ENCODE data around the gene PHPT1.
"Not testable (repeated sequence)": the region's sequence is repeated elsewhere in the genome, so short reads cannot be mapped to it uniquely, and the experiment has no call there.

PHPT1 gene

DNA sequence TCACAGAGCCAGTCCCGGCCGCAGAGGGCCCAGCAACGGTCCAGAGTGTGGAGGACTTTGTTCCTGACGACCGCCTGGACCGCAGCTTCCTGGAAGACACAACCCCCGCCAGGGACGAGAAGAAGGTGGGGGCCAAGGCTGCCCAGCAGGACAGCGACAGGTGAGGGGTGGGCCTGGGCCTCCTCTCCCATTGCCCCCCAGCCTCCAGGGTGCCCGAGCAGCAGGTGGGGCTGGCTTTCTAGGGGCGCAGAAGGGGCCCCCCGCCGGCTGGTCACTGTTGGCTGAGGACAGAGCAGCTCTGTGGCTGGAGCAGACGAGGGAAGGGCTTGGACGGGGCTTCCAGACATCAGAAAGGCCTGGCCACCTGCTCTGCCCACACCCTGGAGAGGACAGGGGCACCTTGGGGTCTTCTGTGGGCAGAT, 11.3 kb upstream of the PHPT1 start:
- not testable (repeated sequence) for DNase-seq

DNA sequence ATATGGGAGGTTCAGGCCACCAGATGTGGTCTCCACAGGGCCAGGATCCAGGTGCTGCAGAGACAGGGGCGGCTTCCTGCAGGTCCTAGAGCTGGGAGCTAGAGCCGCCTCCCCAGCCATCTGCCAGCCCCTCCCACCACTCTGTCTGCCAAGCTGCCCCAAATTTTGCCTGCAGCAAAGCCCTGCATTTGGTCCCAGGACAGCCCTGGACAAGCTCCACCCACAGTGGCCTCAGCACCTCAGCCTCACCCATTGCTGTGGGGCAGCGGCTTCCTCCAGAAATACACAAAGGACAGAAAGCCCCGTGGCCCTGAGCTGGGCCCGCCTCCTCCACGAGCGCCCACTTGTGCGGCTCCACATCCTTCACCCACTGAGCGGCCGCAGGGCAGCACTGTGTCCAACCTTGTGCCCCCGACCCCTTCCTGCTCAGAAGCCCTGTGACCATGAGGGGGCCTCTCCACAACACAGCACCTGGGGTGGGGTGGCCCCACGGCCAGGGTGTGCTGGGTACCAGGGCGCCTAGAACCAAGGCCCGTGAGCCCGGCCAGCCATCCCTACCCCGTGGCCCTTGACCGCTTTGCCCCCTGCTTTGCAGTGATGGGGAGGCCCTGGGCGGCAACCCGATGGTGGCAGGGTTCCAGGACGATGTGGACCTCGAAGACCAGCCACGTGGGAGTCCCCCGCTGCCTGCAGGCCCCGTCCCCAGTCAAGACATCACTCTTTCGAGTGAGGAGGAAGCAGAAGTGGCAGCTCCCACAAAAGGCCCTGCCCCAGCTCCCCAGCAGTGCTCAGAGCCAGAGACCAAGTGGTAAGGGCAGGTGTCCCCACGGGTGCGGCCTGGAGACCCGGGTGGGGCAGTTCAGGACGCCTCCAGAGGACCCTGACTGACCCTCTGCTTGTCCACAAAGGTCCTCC, 10.6 kb upstream of the PHPT1 start:
- DNase-seq: no peak

DNA sequence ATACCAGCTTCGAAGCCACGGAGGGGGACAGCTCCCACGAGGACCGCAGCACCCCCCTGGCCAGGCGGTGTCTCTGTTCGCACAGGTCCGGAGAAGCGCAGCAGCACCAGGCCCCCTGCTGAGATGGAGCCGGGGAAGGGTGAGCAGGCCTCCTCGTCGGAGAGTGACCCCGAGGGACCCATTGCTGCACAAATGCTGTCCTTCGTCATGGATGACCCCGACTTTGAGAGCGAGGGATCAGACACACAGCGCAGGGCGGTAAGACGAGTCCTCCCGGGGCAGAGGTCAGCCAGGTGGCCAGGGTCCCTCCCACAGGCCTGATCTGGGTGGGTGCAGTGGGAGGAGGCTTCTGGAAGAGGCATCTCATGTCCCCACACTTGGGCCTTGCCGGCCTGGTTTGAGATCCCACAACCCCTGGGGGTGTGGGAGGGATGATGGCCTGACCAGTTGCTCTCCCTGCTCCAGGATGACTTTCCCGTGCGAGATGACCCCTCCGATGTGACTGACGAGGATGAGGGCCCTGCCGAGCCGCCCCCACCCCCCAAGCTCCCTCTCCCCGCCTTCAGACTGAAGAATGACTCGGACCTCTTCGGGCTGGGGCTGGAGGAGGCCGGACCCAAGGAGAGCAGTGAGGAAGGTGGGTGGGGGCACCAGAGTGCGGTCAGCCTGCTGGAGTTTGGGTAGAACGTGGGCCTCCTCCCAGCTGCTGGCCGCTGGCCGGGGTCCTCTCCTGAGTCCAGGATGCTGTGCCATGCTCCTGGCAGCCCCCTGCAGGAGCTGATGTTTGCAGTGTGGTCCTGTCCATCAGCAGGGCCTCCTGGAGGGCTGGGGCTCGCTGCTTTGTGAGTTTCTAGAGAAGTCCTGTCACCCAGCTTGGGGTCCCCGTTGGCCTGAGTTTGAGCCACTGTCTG, 9.7 kb upstream of the PHPT1 start:
- no peak for DNase-seq

DNA sequence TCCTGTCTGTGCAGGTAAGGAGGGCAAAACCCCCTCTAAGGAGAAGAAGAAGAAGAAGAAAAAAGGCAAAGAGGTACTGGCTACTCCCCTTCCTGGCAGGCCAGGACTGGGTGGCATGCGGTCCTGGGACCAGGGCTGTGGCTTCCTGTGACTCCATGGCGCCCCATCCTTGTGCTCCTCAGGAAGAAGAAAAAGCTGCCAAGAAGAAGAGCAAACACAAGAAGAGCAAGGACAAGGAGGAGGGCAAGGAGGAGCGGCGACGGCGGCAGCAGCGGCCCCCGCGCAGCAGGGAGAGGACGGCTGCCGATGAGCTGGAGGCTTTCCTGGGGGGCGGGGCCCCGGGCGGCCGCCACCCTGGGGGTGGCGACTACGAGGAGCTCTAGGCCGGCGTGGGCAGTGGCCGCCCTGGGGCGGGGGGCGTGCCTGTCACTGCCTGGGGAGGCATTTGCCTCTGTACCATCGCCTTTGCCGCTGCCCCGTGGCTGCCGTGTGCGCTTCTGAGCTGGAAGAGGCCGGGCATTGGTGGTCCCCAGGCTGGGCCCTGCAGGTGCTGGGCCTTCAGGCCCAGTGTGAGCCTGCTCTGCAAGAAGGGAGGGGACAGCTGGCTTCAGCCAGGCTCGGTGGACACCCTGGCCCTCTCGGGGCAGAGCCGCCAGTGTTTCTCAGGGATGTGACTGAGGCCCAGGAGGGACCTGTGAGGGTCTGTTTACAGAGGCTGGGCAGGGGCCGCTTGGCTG, 8.9 kb upstream of the PHPT1 start:
- no peak for DNase-seq

DNA sequence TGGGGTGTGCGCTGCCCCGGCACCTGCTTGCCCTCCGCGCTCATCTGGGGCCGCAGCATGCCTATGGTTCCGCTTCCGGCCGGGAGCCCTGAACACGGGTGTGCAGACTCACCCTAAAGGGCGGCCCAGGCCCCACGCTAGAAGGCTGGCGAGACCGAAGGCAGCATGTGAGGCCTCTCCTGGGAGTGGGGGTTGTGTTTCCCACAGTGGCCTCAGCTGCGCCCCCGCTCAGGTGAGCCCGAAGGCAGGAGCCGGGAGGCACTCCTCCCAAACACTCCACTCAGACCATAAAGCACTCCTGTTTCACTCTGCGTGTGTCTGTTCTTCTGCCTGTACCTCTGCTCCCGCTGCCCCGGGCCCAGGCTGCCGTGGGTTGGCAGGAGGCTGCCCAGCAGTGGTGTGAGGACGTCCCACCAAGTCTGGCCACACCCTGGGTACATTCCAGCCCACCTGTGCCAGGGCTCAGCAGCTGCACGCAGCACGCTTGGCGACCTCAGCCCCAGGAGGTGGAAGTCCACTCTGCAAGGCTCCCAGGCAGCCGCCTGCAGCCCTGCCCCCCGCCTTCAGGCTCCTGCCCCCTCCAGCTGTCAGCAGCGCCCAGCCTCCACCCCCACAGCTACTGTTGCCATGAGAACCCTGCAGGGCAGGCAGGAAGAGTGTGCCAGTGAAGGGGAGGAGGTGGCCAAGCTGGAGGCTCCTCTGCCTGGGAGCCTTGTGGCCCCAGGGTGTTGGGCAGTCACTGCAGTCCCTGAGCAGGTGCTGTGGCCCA, 8.1 kb upstream of the PHPT1 start:
- no peak for DNase-seq

DNA sequence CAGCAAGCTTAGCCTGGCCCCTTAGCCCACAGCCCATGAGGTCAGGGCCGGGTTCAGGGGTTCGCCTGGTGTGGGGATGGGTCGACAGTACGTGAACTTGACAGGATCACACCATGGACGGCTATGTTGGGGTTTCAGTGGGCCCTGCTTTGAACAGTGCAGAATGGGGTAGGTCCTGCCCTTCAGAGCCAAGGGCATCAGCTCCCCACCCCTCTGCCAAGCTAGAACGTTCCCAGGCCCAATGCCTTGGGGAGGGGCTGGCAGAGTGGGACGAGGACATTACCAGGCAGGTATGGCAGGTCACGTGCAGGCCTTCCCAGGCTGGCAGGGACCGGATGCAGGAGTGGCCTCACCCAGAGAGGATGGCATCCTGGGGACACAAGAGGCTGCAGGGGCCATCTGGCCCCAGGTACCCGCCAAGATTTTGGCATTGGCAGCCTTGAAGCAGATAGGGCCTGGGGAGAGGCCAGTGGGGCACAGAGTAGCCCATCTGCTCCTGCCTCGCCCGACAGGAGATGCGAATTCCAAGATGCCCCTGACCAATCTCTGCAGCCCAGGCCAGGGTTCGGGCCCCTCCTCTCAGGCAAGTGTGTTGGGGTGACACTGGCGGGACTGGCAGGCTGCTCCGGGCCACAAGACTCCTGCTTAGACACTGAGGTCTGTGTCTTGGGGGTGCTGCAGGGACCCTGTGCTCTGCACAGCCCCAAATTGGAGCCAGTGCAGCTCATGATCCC, 7.4 kb upstream of the PHPT1 start:
- DNase-seq: not testable (repeated sequence)

DNA sequence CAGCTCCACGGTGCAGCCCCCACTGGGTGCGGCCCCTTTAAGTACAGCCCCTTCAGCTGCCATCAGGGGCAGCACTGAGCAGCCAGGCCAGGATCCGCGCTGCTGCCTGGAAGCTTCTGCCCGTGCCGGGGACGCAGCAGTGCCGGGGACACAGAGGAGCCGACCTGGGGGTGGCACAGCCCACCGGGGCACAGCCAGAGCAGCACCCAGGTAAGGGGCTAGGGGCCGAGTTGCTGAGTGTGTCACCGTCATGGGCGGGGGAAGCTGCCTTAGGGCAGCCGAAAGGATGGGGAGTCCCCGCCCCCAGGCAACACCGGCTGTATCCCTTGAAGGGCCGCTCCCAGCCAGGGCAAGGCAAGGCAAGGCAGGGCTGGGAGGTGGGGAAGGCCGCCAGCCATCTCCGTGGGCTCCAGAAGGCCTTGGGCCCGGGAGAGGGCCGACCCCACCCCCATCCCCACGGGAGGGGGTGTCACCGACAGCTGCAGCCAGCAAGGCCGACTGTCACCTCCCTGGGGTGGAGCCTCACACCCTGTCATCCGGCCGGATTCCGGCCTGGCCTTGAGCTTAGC, 6.7 kb upstream of the PHPT1 start, which contains the start of gene AJM1:
AJM1 (plus strand) TSS at position 99 of the 569 bp plus-strand sequence. CDS start 1,937 bp downstream, outside the sequence.
- peak; percentile 84 for DNase-seq

DNA sequence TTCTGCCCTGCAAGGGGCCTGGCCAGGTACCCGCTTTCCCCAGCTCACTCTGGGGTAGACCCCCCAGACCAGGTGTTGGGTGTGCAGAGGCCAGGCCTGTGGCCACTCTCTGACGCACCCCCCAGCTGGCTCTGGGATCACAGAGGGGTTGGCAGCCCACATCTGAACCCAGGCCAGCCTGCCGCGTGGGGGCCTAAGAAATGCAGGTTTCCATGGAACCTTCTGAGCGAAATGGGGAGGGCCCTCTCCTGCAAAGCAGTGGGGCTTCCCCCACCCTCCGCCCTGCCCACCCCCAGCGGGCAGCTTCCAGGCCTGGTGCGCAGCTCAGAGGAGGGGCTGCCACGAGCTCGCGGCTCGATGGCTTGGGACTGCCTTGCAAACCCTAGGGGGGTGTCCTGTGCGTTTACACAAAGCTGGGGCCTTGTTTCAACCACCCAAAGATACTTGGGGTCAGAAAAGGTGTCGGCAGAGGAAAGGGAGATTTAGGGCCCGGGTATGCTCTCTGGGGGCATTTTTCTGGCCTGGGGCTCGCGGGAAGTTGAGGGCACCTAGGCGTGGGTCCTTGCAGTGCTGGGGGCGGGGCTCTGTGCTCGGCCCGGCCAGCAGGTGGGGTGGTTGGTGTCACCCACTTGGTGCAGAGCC, 5.9 kb upstream of the PHPT1 start:
- not testable (repeated sequence) for DNase-seq

DNA sequence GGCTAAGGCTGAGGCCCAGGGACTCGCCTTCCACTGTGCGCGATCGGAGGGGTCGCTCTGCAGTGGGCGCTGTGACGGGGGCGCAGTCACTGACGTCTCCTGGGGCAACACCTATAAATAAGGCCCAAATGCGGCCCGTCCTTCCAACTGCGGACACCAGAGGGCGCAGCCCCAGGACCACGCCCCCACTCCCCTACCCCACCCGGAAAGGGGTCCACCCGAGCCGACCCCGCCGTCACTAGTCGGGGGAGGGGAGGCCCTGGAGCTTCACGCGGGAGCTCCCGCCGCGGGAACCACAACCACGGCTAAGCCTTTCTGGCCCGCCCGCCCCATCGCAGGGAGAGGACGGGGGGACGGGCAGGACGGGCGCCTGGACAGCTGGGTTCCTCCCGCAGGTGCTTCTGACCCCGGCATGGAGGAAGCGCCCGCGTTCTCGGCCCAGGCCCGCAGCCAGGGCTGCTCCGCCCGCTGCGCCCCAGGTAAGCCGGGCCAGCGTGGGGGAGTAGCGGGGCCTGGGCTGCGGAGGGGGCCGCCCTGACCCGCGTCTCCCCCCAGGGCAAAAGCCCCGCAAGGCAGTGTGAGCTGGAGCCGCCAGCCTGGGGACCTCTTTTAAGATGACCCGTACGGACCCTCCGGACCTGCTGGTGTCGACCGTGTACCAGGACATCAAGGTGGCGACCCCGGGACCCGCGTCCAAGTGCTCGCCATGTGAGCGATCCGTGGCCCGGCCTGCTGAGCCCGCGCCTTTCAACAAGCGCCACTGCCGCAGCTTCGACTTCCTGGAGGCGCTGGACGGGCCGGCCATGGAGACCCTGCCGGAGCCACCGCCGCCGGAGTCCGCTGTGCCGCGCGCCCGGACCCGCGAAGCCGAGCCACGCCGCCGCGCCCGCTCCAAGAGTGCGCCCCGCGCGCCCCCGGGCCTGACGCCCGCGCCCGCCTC, 5.1 kb upstream of the PHPT1 start:
- DNase-seq: peak; percentile 71

DNA sequence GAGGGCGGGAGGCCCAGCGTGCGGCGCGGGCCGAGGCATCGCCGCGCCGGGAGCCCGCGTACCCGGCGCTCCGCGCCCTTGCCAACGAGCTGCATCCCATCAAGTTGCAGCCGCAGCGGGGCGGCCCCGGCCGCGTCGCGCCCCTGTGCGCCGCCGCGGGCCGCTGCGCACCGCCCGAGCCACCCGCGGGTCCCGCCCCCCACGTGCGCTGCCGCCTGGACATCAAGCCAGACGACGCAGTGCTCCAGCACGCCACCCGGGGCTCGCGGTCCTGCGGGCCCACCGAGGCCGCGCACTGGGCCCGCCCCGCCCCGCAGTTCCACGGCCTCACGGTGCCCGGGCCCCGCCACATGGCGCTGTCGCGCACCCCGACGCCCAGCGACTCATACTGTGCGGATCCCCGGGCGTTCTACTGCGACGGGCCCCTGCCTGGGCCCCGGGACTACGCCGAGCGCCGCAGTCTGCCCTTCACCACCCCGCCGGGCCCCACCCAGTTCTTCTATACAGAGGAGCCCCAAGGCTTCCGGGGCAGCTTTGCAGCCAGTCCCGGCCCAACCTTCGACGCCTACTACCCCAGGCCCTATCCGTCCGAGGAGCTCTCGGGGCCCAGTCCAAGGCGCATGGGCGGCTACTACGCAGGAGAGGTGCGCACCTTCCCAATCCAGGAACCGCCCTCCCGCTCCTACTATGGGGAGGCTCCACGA, 4.3 kb upstream of the PHPT1 start:
- DNase-seq: no peak

DNA sequence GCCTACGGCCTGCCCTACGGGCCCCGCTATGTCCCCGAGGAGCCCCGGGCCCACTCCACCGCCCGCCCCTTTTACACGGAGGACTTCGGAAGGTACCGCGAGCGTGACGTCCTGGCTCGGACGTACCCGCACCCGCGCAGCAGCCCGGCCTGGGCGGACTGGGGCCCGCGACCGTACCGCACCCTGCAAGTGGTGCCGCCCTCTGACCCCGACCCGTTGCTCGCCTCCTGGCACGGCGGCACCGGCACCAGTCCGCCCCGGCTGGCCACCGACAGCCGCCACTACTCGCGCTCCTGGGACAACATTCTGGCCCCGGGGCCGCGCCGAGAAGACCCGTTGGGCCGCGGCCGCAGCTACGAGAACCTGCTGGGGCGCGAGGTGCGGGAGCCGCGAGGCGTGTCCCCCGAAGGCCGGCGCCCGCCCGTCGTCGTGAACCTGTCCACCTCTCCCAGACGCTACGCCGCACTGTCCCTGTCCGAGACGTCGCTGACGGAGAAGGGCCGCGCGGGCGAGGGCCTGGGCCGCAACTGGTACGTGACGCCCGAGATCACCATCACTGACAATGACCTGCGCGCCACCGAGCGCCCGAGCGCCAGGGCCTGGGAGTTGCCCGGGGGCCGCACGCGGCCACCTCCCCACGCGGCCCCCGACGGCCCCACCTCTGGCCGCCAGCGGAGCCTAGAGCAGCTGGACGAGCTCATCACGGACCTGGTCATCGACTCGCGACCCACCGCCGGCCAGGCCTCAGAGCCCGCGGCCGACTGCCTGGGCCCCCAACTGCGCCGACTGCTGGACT, 3.5 kb upstream of the PHPT1 start:
- no peak for DNase-seq

DNA sequence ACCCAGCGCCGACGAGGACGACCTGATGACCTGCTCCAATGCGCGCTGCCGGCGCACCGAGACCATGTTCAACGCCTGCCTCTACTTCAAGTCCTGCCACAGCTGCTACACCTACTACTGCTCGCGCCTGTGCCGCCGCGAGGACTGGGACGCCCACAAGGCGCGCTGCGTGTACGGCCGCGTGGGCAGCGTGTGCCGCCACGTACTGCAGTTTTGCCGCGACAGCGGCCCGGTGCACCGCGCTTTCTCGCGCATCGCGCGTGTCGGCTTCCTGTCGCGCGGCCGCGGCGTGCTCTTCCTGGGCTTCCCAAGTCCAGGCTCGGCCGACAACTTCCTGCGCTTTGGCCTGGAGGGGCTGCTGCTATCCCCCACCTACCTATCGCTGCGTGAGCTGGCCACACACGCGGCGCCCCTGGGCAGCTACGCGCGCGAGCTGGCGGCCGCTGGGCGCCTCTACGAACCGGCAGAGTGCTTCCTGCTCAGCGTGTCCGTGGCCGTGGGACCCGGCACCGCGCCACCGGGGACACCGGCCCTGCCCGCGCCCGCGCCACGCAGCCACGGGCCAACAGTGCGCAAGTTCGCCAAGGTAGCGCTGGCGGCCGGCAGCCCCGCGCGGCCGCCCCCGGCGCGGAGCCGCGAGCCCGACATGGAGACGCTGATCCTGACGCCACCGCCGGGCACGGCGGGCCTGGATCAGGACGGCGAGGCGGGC, 2.7 kb upstream of the PHPT1 start:
- no peak for DNase-seq

DNA sequence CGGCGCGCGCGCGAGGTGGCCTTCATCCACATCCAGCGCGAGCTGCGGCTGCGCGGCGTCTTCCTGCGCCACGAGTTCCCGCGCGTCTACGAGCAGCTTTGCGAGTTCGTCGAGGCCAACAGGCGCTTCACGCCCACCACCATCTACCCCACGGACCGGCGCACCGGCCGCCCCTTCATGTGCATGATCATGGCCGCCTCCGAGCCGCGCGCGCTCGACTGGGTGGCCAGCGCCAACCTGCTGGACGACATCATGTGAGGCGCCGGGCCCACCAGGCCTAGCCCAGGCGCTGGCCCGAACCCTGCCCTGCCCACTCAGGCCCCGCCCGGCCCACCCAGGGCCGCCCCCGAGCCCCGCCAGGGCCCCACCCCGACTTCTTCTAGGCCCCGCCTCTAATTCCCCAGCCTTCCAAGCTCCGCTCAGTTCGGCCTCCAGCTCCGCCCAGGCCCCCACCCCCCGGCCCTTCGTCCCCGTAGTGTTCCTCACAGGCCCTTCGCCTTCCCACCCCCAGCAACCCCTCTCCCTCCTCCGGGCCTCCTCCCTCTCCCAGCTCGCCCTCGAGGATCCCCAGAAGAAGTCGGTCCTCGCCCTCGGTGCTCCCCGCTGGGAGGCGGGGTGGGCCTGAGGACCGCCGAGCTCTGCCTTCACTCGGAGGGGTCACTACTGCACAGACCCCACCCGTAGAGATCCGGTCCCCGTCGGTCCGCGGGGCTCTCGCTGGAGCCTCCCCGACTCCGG, 2.0 kb upstream of the PHPT1 start:
- no peak for DNase-seq

DNA sequence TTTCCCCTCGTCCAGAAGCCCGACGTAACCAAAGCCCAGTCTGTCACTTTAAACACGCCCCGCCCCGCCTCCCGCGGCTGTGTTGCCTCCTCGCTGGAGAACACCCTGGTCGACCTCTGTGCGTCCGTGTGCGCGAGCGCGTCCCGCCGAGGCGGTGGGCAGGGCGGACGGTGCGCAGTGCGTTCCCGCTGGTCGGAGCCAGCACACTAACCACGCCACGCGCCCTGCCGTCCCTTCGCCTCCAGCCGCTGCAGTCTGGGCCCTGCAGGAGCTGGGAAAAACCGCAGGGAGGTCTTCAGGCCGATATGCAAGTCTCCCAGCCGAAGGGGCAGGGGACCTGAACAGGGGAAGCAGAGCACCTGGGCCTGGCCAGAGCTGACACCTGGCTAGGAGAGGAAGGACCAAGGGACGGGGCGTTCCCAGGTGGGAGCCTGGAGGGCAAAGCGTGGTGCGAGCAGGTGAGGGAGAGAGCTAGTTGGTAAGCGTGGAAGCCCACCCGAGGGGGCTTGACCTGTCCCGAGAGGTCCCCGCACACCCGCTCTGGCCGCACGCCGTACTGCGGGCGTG, 1.3 kb upstream of the PHPT1 start:
- peak; percentile 83 for DNase-seq

DNA sequence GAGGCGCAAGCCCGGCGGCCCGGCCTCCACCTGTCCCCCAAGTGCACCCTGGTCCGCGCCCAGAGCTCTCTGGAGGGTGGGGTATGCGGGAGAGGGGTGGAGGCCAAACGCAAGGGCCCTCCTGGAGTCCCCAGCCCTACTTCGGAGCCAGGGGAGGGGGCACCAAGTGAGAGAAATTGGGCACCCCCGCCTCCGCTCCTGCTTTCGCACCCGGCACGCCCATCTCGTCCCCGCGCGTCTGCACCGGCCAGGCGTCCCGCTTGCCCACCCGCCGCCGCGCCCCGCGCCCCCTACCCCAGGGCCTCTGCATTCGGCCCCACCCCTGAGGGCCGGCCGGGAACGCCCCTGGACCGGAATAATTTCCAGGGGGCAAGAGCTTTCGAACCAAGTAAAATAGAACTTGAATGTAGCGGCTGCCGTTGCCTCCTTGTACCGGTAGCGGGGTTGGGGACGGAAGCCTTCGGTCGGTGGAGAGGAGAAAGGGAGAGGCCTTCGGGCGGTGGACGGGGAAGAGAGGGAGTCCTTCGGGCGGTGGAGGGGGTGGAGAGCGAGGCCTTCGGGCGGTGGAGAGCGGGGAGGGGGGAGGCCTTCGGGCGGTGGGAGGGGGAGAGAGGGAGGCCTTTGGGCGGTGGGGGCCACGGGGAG, 694 bp upstream of the PHPT1 start:
- DNase-seq: peak; percentile 47

Data from activated naive CD4-positive, alpha-beta T cell treated with Interleukin-2 at 50 U/mL for 16 hours (primary cell).